ENCODE results near the gene CMTM4.
"Not testable (repeated sequence)": the region's sequence is repeated elsewhere in the genome, so short reads cannot be mapped to it uniquely, and the experiment has no call there.

The CMTM4 gene

DNA sequence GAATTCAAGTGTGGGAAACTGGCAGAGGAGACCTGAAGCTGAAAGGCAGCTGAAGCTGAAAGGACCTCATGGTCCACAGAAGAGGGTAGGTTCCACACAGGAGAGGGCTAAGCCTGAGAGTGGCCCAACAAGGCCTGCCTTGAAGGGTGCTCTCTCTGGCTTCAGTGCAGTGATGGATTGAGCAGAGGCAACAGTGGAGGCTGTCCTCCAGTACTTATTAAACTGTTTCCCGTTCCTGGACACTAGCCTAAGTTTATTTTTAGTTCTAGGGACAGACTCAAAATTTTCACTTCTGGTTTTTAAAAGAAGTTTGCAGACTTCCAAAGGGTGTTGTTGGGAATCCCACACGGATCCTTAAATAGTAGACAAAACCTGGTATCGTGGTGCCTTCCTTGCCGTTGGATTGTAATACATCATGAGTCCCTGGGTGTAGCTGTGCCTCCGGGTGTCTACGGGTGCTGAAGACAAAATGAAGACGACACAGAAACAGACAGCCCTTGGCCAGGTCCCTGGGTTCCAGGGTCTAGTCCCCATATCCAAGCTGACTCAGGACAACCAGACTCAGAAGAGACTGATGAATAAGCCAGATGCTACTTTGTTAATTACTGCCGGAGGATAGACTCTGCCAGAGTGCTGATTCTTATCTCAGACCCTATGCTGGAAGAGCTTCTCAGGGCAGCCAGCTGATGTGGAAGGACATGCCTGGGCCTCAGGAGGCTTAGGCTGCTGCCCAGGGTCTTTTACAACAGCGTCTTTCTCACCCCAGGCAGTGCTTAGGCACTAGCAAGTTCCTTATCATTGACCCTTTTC is 7.1 kb upstream of the CMTM4 start:
- no peak for DNase-seq

- no peak for DNase-seq
These were observed 5.0 kb upstream of the CMTM4 start for GRCh38 chr16:66701516-66701915.

GRCh38 chr16:66701026-66701425 is 4.5 kb upstream of the CMTM4 start:
- DNase-seq = no peak

DNA sequence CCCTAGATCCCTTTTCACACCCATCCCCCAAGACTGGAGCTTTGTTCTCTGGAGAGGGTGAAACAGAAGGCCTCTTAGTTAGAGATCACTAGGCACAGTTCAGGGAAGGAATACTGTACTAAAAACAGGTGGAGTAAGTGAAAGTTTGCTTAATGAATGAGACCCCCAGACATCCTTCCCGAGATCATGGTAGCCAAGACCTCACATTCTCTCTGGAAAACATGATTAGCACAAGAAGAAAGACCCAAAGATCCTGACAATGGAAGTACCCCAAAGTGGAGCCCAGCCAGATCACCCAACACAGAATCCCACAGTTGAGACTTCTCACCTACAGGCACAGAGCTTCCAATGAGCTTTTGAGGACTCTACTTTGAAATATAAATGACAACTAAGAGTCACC is 3.4 kb upstream of the CMTM4 start:
- no peak for DNase-seq

DNA sequence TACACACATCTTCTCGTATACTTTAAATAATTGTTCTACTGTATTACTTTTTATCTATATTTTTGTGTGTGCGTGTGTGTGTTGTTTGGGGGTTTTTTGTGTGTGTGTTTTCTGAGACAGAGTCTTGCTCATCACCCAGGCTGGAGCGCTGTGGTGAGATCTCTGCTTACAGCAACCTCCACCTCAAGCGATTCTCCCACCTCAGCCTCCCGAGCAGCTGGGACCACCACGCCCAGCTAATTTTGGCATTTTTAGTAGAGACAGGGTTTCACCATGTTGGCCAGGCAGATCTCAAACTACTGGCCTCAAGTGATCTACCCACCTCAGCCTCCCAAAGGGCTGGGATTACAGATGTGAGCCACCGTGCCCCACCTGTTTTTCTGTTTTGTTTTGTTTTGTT is 1.5 kb upstream of the CMTM4 start:
- DNase-seq = no peak

DNA sequence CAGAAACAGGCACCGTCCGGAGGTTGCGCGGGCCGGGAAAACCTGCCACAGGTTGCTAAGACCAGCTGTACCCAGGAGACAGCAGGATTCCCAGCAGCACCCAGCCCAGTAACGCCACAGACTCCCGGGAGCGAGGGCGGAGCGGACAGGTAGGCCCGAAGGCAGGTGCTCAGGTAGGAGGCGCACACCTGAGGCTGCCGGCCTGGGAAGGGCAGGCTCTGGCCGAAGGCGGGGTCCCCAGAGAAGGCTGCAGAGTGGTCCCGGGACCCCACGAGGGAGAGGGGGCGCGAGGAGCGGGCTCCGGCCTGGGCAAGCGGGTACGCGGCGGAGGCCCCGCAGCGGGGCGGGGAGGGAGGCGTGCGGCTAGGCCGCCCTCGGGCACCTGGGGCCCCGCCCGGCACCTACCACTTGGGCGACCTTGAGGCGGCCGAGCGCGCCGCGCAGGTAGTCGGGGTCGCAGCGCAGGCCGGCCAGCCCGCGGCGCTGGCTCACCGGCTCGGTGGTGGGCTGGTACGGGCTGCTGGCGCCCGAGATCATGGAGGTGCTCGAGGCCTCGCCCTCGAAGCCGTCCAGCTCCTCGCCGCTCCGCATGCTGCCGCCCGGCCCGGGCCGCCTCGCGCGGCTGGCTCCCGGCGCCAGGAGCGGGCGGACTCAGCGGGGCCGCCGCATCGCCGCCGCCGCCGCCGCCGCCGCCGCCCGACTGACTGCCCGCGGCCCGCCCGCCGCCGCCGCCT is 441 bp downstream of the CMTM4 start:
- peak; percentile 20 for DNase-seq

GRCh38 chr16:66695471-66695934 is 1.0 kb downstream of the CMTM4 start:
- no peak for DNase-seq

DNA sequence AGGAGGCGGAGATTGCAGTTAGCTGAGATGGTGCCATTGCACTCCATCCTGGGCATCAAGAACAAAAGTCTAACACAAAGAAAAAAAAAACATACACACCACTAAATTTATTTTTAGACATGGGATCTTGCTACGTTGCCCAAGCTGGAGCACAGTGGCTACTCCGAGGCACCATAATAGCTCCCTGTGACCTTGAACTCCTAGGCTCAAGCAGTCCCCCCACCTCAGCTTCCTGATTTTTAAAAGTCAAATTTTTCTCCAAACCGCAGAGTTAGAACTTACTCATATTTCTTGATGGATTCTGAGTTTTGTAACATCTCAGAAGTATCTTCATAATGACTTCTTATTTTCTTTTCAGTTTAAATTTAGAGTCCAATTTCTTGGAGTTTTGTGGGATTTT is 3.4 kb downstream of the CMTM4 start:
- DNase-seq = no peak

DNA sequence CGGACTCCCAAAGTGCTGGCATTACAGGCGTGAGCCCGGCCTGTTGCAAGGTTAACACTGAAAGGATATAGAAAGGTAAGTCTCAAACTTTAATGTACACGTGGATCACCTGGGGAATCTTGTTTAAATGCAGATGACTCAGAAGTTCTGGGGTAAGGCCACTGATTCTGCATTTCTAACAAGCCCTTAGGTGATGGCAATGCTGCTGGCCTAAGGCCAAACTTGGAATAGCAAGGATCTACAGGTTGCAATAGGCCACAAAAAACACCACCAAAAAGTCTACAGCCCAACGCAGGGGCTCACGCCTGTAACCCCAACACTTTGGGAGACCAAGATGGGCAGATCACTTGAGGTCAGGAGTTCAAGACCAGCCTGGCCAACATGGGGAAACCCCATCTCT is 4.2 kb downstream of the CMTM4 start:
- DNase-seq = no peak

DNA sequence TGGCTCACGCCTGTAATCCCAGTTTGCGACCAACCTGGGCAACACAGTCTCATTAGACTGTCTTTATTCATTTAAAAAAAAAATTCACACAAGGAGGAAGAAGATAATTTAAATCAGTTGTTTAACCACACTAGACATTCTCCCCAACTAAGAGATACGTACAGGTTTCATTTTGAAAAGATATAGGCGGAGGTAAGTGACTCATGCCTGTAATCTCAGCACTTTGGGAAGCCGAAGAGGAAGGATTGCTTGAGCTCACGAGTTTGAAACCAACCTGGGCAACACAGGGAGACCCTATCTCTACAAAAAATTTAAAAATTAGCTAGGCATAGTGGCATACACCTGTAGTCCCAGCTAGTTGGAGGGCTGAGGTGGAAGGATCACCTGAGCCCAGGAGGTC is 5.3 kb downstream of the CMTM4 start:
- no peak for DNase-seq

DNA sequence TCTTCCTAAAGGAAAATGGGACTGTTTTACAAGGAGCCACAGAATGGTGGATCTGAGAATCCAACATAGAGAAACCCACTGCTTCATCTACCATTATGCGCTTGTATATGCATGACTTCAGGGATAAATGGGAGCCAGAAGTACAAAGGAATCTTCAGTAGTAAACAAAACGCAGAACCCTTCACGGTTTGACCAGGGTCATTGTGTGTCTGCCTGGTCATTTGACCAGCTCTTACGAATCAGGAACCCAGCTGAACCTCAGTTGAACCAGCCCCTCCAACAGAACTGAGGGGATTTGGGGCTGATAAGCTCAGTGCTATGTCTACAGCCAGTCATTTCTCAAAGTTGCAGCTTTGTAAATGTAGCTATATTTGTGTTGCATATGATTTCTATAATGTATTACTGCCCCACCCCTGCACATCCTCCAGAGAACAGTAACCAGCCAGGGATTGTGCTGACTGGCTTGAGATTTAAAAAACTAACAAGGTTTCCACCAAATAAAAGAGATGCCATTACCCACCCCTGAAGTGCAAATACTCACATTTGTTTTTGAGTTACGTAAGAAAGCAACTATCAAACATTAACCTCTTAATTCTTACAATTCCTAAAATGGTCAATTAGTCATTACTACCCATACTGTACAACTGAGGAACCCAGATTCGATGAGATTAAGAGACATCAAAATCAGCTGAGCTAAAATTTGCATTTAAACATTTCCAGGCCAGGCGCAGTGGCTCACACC is 6.3 kb downstream of the CMTM4 start:
- no peak for DNase-seq

GRCh38 chr16:66689282-66689681 is 7.3 kb downstream of the CMTM4 start:
- DNase-seq = no peak

DNA sequence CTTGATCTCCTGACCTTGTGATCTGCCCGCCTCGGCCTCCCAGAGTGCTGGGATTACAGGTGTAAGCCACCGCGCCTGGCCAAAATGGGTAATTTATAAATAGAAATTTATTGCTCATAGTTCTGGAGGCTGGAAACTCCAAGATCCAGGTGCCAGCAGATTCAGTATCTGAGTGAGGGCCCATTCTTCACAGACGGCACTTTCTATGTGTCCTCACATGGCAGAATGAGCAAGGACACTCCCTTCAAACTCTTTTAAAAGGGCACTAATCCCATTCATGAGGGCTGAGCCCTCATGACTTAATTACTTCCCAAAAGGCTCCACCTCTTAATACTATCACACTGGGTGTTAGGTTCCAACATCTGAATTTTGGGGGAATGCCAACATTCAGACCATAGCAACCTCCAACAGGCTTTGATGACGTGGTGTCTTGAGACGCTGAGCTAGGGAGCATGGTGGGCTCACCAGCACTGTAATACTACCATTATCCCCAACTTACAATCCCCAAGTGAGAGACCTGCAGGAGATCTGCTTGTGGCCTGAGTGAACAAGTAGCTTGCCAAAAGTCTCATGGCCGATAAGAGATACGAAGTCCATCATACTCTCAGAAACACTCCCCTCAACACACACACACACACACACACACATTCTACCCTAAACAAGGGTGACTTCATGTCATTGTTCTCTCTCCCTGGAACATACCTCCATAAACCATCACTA is 8.5 kb downstream of the CMTM4 start:
- no peak for DNase-seq

GRCh38 chr16:66685501-66686115 is 10.9 kb downstream of the CMTM4 start:
- DNase-seq = not testable (repeated sequence)

DNA sequence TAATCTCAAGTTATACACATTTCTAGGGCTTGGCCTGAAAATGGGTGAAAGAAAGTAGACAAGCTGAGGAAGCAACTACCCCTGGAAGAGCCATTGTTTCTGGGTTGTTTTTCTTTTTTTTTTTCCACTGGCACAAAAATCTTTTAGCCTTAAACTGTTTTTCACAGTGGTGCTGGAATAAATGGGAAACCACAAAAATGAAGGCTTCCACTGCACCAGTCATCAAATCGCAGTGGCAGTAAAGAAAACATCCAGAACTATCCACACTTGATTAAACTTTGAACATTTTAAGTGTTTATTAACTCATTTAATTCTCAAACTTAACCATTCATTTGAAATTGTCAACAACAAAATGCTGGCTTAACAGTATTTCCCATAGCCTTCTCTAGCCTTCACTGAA is 14.3 kb downstream of the CMTM4 start:
- no peak for DNase-seq

DNA sequence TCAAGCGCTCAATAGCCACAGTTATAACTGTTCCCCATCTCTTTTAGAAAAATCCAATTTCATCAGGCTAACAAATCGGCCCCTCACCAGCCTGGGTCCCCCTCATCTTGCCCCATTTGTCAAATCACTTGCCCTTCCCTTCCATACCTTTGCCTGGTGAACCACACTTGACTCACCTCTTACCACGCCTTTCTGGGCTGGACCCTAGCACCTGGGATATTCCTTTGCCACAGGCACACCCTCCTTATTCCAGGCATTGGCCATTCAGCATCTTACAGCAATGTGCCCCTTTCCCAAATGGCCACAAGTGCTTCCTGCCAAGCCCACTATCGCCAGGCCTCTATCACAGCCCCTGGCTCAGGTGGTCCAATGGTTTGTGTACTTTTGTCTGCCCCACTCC is 14.9 kb downstream of the CMTM4 start:
- DNase-seq = no peak

- DNase-seq = no peak
These were observed 18.2 kb downstream of the CMTM4 start for GRCh38 chr16:66678337-66678736.

DNA sequence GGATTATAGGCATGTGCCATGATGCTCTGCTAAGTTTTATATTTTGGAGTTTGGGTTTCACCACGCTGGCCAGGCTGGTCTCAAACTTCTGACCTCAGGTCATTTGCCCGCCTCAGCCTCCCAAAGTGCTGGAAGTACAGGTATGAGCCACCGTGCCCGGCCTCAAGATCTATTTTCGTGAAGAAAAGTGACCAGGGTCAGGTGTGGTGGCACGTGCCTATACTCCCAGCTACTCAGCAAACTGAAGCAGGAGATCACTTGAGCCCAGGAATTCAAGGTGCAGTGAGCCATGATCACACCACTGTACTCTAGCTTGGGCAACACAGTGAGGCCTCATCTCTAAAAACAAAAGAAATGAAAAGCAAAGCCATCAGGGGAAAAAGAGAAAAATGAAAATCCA is 18.7 kb downstream of the CMTM4 start:
- no peak for DNase-seq

DNA sequence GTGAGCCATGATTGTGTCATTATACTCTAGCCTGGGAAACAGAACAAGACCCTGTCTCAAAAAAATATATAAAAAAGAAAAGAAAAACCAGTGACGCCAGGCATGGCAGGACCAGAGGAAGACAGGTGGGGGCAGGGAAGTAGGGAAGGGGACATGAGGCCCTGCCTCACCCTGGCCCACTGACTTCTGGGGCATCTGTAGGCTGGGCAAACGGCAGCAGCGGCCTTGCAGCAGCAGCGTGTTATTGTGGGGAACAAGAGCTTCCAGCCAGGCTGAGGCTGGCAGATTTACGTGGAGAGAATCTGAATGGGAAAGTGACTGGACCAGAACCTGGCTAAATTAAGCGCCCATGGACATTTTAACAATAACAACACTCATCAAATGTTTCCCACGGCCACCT is 19.4 kb downstream of the CMTM4 start:
- DNase-seq = no peak

GRCh38 chr16:66676599-66676998 is 19.9 kb downstream of the CMTM4 start:
- DNase-seq = no peak

- no peak for DNase-seq
These were observed 22.9 kb downstream of the CMTM4 start for GRCh38 chr16:66673691-66674090.

DNA sequence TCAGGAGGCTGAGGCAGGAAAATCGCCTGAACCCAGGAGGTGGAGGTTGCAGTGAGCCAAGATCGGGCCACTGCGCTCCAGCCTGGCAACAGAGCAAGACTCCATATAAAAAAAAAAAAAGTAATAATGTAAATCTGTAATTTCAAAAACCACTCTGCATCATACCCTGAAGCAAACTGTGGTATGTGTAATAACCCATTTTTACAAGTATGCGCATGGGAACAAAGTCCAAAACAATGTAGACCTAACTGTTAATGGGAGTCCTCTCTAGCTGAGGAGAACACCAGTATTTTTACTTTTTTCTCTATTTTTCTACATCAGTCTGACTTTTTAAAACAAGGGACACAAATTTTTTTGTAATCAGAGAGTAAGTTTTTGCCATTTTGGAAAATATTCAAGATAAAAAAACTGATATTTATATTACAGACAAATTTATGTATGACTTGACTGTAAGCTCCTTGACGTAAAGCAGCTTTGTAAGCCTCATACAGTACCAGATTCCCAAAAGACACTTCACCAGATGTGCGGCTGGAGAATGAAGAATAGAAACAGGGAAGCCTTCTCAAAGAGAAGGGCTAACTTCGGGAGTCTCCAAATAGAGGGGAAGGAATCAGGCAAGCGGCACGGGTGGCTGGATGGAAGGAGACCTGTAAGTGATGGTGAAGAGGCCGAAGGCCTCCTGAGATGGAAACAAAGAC is 25.7 kb downstream of the CMTM4 start:
- DNase-seq = no peak

Measured in NCI-H1092 treated with DMSO at 0.1 percent for 48 hours (cell line).